ENCODE measurements around the gene HBB. TPM values are rescaled to one million over a fixed set of nuclear protein-coding genes. Genes with fewer than 3 reads are reported as not detected.

The HBB gene
- total RNA-seq, 1 donor from 2014 or later, result not detected

DNA sequence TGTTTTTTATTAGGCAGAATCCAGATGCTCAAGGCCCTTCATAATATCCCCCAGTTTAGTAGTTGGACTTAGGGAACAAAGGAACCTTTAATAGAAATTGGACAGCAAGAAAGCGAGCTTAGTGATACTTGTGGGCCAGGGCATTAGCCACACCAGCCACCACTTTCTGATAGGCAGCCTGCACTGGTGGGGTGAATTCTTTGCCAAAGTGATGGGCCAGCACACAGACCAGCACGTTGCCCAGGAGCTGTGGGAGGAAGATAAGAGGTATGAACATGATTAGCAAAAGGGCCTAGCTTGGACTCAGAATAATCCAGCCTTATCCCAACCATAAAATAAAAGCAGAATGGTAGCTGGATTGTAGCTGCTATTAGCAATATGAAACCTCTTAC, 1.4 kb downstream of the HBB start:
- H3K36me3 ChIP-seq, result no peaks in the 10 kb centered on the region
- no peak overlapping the region for H3K27ac ChIP-seq
- no peaks in the 10 kb centered on the region for H3K4me1 ChIP-seq
- no peaks in the 10 kb centered on the region for H3K9me3 ChIP-seq (ENCODE audit: low read depth)
- H3K9me3 Mint-ChIP-seq, result no peaks in the 10 kb centered on the region
- H4K20me1 ChIP-seq (ENCODE audit: low read depth), result no peaks in the 10 kb centered on the region
- H3F3A ChIP-seq (ENCODE audit: low read depth), result no peaks in the 10 kb centered on the region
- no peak overlapping the region for H3K27ac Mint-ChIP-seq
- H3K4me3 ChIP-seq, result no peak overlapping the region
- TF ChIP-seq EZH2 (IDR thresholded peaks at IDR 0.05) (no peak), EZH2phosphoT487 (IDR thresholded peaks at IDR 0.05) (no peak)
- TF ChIP-seq, protein P1, sequence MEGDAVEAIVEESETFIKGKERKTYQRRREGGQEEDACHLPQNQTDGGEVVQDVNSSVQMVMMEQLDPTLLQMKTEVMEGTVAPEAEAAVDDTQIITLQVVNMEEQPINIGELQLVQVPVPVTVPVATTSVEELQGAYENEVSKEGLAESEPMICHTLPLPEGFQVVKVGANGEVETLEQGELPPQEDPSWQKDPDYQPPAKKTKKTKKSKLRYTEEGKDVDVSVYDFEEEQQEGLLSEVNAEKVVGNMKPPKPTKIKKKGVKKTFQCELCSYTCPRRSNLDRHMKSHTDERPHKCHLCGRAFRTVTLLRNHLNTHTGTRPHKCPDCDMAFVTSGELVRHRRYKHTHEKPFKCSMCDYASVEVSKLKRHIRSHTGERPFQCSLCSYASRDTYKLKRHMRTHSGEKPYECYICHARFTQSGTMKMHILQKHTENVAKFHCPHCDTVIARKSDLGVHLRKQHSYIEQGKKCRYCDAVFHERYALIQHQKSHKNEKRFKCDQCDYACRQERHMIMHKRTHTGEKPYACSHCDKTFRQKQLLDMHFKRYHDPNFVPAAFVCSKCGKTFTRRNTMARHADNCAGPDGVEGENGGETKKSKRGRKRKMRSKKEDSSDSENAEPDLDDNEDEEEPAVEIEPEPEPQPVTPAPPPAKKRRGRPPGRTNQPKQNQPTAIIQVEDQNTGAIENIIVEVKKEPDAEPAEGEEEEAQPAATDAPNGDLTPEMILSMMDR (IDR thresholded peaks at IDR 0.05), result no peak
- peaks cover 3% of the 10 kb centered on the region for H3K27me3 Mint-ChIP-seq (ENCODE audit: insufficient read depth, low read depth)
- H3K4me3 Mint-ChIP-seq, result no peak overlapping the region
- no peaks in the 10 kb centered on the region for H3K79me2 ChIP-seq (ENCODE audit: low read depth)
- H3K36me3 Mint-ChIP-seq, result no peaks in the 10 kb centered on the region
- no peaks in the 10 kb centered on the region for H3K4me1 Mint-ChIP-seq
- DNase-seq (ENCODE audit: low spot score), result no peak
- H3K27me3 ChIP-seq, result no peaks in the 10 kb centered on the region
- no peak overlapping the region for H2AFZ ChIP-seq (replicated peaks)
- no peak overlapping the region for H3K4me2 ChIP-seq
- H3K9ac ChIP-seq, result no peak overlapping the region

DNA sequence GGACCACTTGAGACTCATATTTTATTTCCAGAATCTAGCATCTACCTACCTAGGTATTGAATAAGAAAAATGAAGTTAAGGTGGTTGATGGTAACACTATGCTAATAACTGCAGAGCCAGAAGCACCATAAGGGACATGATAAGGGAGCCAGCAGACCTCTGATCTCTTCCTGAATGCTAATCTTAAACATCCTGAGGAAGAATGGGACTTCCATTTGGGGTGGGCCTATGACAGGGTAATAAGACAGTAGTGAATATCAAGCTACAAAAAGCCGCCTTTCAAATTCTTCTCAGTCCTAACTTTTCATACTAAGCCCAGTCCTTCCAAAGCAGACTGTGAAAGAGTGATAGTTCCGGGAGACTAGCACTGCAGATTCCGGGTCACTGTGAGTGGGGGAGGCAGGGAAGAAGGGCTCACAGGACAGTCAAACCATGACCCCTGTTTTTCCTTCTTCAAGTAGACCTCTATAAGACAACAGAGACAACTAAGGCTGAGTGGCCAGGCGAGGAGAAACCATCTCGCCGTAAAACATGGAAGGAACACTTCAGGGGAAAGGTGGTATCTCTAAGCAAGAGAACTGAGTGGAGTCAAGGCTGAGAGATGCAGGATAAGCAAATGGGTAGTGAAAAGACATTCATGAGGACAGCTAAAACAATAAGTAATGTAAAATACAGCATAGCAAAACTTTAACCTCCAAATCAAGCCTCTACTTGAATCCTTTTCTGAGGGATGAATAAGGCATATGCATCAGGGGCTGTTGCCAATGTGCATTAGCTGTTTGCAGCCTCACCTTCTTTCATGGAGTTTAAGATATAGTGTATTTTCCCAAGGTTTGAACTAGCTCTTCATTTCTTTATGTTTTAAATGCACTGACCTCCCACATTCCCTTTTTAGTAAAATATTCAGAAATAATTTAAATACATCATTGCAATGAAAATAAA, 2.1 kb downstream of the HBB start:
- Histone ChIP-seq H3K9ac (no peak overlapping the region), H3K27me3 (no peaks in the 10 kb centered on the region), H3K36me3 (no peaks in the 10 kb centered on the region), H4K20me1 (ENCODE audit: low read depth) (no peaks in the 10 kb centered on the region), H3K79me2 (ENCODE audit: low read depth) (no peaks in the 10 kb centered on the region), H3K9me3 (ENCODE audit: low read depth) (no peaks in the 10 kb centered on the region), H3K4me2 (no peak overlapping the region), H3K4me3 (no peak overlapping the region), H3F3A (ENCODE audit: low read depth) (no peaks in the 10 kb centered on the region), H3K4me1 (no peaks in the 10 kb centered on the region), H2AFZ (replicated peaks) (no peak overlapping the region), H3K27ac (no peak overlapping the region)
- H3K4me1 Mint-ChIP-seq, result no peaks in the 10 kb centered on the region
- H3K27me3 Mint-ChIP-seq (ENCODE audit: insufficient read depth, low read depth), result peaks cover 3% of the 10 kb centered on the region
- no peak overlapping the region for H3K27ac Mint-ChIP-seq
- H3K9me3 Mint-ChIP-seq, result no peaks in the 10 kb centered on the region
- no peak overlapping the region for H3K4me3 Mint-ChIP-seq
- DNase-seq (ENCODE audit: low spot score), result no peak
- H3K36me3 Mint-ChIP-seq, result no peaks in the 10 kb centered on the region
- TF ChIP-seq EZH2phosphoT487 (IDR thresholded peaks at IDR 0.05) (no peak), EZH2 (IDR thresholded peaks at IDR 0.05) (no peak)
- TF ChIP-seq, protein P1 (IDR thresholded peaks at IDR 0.05), result no peak

DNA sequence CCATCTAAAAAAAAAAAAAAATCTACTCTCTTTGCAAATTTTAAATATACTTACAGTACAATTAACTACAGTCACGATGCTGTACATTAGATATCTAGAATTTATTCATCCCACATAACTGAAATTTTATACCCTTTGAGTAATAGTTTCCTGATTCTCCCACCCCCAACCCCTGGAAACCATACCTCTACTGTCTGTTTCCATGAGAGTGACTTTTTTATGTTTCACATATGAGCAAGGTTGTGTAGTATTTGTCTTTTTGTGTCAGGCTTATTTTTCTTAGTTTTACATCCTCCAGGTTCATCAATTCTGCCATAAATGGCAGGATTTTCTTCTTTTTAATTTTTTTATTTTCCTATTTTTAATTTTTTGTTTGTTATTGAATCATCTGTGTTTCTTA, 3.2 kb downstream of the HBB start:
- no peaks in the 10 kb centered on the region for H3K4me1 ChIP-seq
- Mint-ChIP-seq H3K27me3 (ENCODE audit: insufficient read depth, low read depth) (peaks cover 3% of the 10 kb centered on the region), H3K9me3 (no peaks in the 10 kb centered on the region), H3K27ac (no peak overlapping the region), H3K4me3 (no peak overlapping the region), H3K4me1 (no peaks in the 10 kb centered on the region), H3K36me3 (no peaks in the 10 kb centered on the region)
- no peaks in the 10 kb centered on the region for H3K79me2 ChIP-seq (ENCODE audit: low read depth)
- H3K27ac ChIP-seq, result no peak overlapping the region
- no peaks in the 10 kb centered on the region for H3F3A ChIP-seq (ENCODE audit: low read depth)
- H3K36me3 ChIP-seq, result no peaks in the 10 kb centered on the region
- H3K4me2 ChIP-seq, result no peak overlapping the region
- DNase-seq (ENCODE audit: low spot score), result no peak
- no peak overlapping the region for H3K4me3 ChIP-seq
- no peaks in the 10 kb centered on the region for H3K27me3 ChIP-seq
- no peak overlapping the region for H2AFZ ChIP-seq (replicated peaks)
- H4K20me1 ChIP-seq (ENCODE audit: low read depth), result no peaks in the 10 kb centered on the region
- H3K9ac ChIP-seq, result no peak overlapping the region
- H3K9me3 ChIP-seq (ENCODE audit: low read depth), result no peaks in the 10 kb centered on the region
- TF ChIP-seq, protein P1 (IDR thresholded peaks at IDR 0.05), result no peak

Measured in neural progenitor cell (in vitro differentiated cells).